ENCODE measurements around the gene STOM.

The STOM gene

GRCh38 chr9:121371495-121372061, 1.5 kb upstream of the STOM start:
- no peak for DNase-seq

- DNase-seq, result no peak
These were observed 1.3 kb downstream of the STOM start for GRCh38 chr9:121368745-121369144.

GRCh38 chr9:121368138-121368522, 1.9 kb downstream of the STOM start:
- no peak for DNase-seq

GRCh38 chr9:121367306-121368137, 2.5 kb downstream of the STOM start:
- no peak for DNase-seq

GRCh38 chr9:121366611-121367192, 3.3 kb downstream of the STOM start:
- no peak for DNase-seq

GRCh38 chr9:121365564-121365963, 4.5 kb downstream of the STOM start:
- no peak for DNase-seq

GRCh38 chr9:121364886-121365285, 5.2 kb downstream of the STOM start:
- no peak for DNase-seq

- peak; percentile 40 for DNase-seq
These were observed 6.0 kb downstream of the STOM start for GRCh38 chr9:121364077-121364476.

- no peak for DNase-seq
These were observed 6.5 kb downstream of the STOM start for GRCh38 chr9:121363622-121363961.

- DNase-seq, result no peak
These were observed 7.0 kb downstream of the STOM start for GRCh38 chr9:121362813-121363621.

- DNase-seq, result no peak
These were observed 9.3 kb downstream of the STOM start for GRCh38 chr9:121360601-121361374.

GRCh38 chr9:121359351-121360294, 10.4 kb downstream of the STOM start:
- no peak for DNase-seq

- no peak for DNase-seq
These were observed 11.3 kb downstream of the STOM start for GRCh38 chr9:121358751-121359150.

- DNase-seq, result no peak
These were observed 13.0 kb downstream of the STOM start for GRCh38 chr9:121357011-121357410.

GRCh38 chr9:121354762-121355161, 15.3 kb downstream of the STOM start:
- DNase-seq, result no peak

GRCh38 chr9:121354141-121354540, 15.9 kb downstream of the STOM start:
- no peak for DNase-seq

- no peak for DNase-seq
These were observed 16.6 kb downstream of the STOM start for GRCh38 chr9:121353241-121354061.

- DNase-seq, result peak; percentile 87
These were observed 19.0 kb downstream of the STOM start for GRCh38 chr9:121350993-121351561.

- DNase-seq, result no peak
These were observed 20.0 kb downstream of the STOM start for GRCh38 chr9:121350036-121350435.

- DNase-seq, result no peak
These were observed 21.0 kb downstream of the STOM start for GRCh38 chr9:121349009-121349408.
